Adrenal gland (tissue), 12 donors: Measurements from ENCODE around the gene FBLN2. TPM values are rescaled to one million over a fixed set of nuclear protein-coding genes. Genes with fewer than 3 reads are reported as not detected.
A peak's percentile ranks its signal among the peaks of the same experiment; 100 is the strongest.

Experiments used
- DNase-seq, 7 donors: peaks; one replicate each; pipeline ENCODE4 v3.0.0-alpha.2; 2019 to 2020
- H3K27ac ChIP-seq, 5 donors: fragments of 200-600 bp; sonication (generic) in 4 of 5; 1 replicate in 3 of 5; 2 replicates in 2 of 5; pipeline versions ENCODE4 v1.5.1 to v1.8.0; 2016 to 2020; ENCODE audit warnings: mild to moderate bottlenecking in 1 of 5
- H3K27me3 ChIP-seq: fragments of 200-600 bp; 2 replicates; pipeline ENCODE4 v1.8.0; 2021
- H3K36me3 ChIP-seq, 2 donors: fragments of 200-600 bp; replicated peaks in 1 of 2; 1 replicate in 1 of 2; 2 replicates in 1 of 2; pipeline versions ENCODE4 v1.5.1 to v1.8.0; 2018 to 2022
- H3K4me1 ChIP-seq, 2 donors: fragments of 200-600 bp; replicated peaks in 1 of 2; 1 replicate in 1 of 2; 2 replicates in 1 of 2; pipeline versions ENCODE4 v1.5.1 to v1.8.0; 2018 to 2021
- H3K4me3 ChIP-seq, 4 donors: fragments of 200-600 bp; sonication (generic) in 3 of 4; one replicate each; pipeline ENCODE4 v1.5.1; 2016 to 2018
- H3K9me3 ChIP-seq, 3 donors: fragments of 200-600 bp; sonication (generic) in 1 of 3; replicated peaks in 1 of 3; 1 replicate in 2 of 3; 2 replicates in 1 of 3; pipeline versions ENCODE4 v1.5.1 to v1.8.0; 2016 to 2021
- CTCF ChIP-seq, 6 experiments: fragments of 450-650 bp in 4 of 6; fragments of 200-600 bp in 2 of 6; sonication (generic) in 1 of 6; IDR thresholded peaks; 1 replicate in 5 of 6; 2 replicates in 1 of 6; pipeline versions ENCODE4 v1.5.1 to v1.8.0; 2016 to 2021; ENCODE audit warnings: antibody characterized with exemption in 6 of 6, mild to moderate bottlenecking in 2 of 6, moderate library complexity in 1 of 6
- POLR2A ChIP-seq, 2 donors: fragments of 450-650 bp; IDR thresholded peaks; one replicate each; pipeline ENCODE4 v1.6.1; 2017; ENCODE audit warnings: antibody characterized with exemption in 2 of 2, mild to moderate bottlenecking in 2 of 2, moderate library complexity in 1 of 2
- WGBS, 4 donors: extraction: QIAGEN DNeasy Blood & Tissue Kit in 2 of 4; methylation state at CpG; one replicate each; pipeline versions ENCODE4 v1.1.5 to v1.1.7; 2013 to 2017; 5-methylcytosine and 5-hydroxymethylcytosine counted together
- intact Hi-C, 2 donors: fragments of 100-400 bp; cut with DNase I; formaldehyde crosslinking; loops; one replicate each; pipeline versions ENCODE4 v1.14.1 to v1.15.0; 2022 to 2023
- polyA plus RNA-seq, 3 donors: library from polyadenylated mRNA; stranded (reverse); fragments of 200-250 nt in 2 of 3; fragments of 350-450 nt in 1 of 3; fragmentation: Illumina TruSeq in 1 of 3; extraction: RNeasy Lipid Tissue Mini Kit (QIAGEN cat#74804) in 1 of 3; gene quantifications; one replicate each; pipeline ENCODE4 v1.2.3, GENCODE V29; 2013 to 2014
- total RNA-seq, 9 donors: library from RNA; depleted of rRNA in 4 of 9; stranded (reverse); fragments of >200 nt in 4 of 9; fragments of 120-200 nt in 1 of 9; fragmentation: NEBNext Ultra II Directional in 1 of 9; extraction: Animal tissue kit (Norgen Biotek cat#: 25700) in 1 of 9; gene quantifications; one replicate each; pipeline versions ENCODE4 v1.1.0 to v1.2.4, GENCODE V29; 2013 to 2023
- donor health status: healthy with polysubstance abuse.
- donor health status: Bipolar disorder and iron deficiency.
- donor health status: DM: yes; HTN: yes; CAD: no.
- donor health status: DM: no; HTN: no; CAD: no.
- donor health status: DM: no; HTN: no; CAD: no.
- donor health status: DM: yes; HTN: yes; CAD: no.

FBLN2 gene
- total and polyA plus RNA-seq, 12 donors, result 1.8 to 31.5 (median 7.0) TPM

- H3K27me3 ChIP-seq, result no peaks in the 10 kb centered on the region
- no peak overlapping the region for H3K27ac ChIP-seq
- 48 to 79% (median 52%) methylated on average over 3 of the region's 3 CpGs for WGBS, 4 donors
- no peak for TF ChIP-seq POLR2A (IDR thresholded peaks at IDR 0.05)
- no peak for TF ChIP-seq CTCF (IDR thresholded peaks at IDR 0.05)
- H3K36me3 ChIP-seq, result no peaks in the 10 kb centered on the region
- no peaks in the 10 kb centered on the region for H3K9me3 ChIP-seq
- intact Hi-C loops, result no loop called here
- no peak overlapping the region for H3K4me3 ChIP-seq
- H3K4me1 ChIP-seq, result no peaks in the 10 kb centered on the region
- no peak for DNase-seq
Measured at GRCh38 chr3:13541691-13542090, 7.2 kb upstream of the FBLN2 start.

GRCh38 chr3:13542142-13542541 is 6.8 kb upstream of the FBLN2 start:
- Histone ChIP-seq H3K36me3 (no peaks in the 10 kb centered on the region), H3K9me3 (no peaks in the 10 kb centered on the region), H3K4me1 (no peaks in the 10 kb centered on the region), H3K27me3 (no peaks in the 10 kb centered on the region), H3K27ac (no peak overlapping the region), H3K4me3 (no peak overlapping the region)
- WGBS, 4 donors, result 74 to 86% (median 81%) methylated on average over 3 of the region's 3 CpGs
- DNase-seq, result no peak
- intact Hi-C loops, result no loop called here
- TF ChIP-seq POLR2A (IDR thresholded peaks at IDR 0.05), result no peak
- TF ChIP-seq CTCF (IDR thresholded peaks at IDR 0.05), result no peak

GRCh38 chr3:13543253-13543652 is 5.7 kb upstream of the FBLN2 start:
- Histone ChIP-seq H3K4me3 (no peak overlapping the region), H3K36me3 (no peaks in the 10 kb centered on the region), H3K4me1 (no peaks in the 10 kb centered on the region), H3K27me3 (peaks cover 6% of the 10 kb centered on the region), H3K9me3 (no peaks in the 10 kb centered on the region), H3K27ac (no peak overlapping the region)
- intact Hi-C loops, result no loop called here
- TF ChIP-seq POLR2A (IDR thresholded peaks at IDR 0.05) (no peak), CTCF (IDR thresholded peaks at IDR 0.05) (no peak)
- peak in 3 of 7 donors; percentile 24 to 27 (median 26) for DNase-seq
- WGBS, 4 donors, result 47 to 76% (median 61%) methylated on average over 5 of the region's 5 CpGs

GRCh38 chr3:13544293-13544831 is 4.6 kb upstream of the FBLN2 start:
- TF ChIP-seq CTCF (IDR thresholded peaks at IDR 0.05), result no peak
- TF ChIP-seq POLR2A (IDR thresholded peaks at IDR 0.05), result no peak
- H3K4me1 ChIP-seq, result no peaks in the 10 kb centered on the region
- intact Hi-C loops, result no loop called here
- H3K27me3 ChIP-seq, result peaks cover 15% of the 10 kb centered on the region
- no peak overlapping the region for H3K4me3 ChIP-seq
- WGBS, 4 donors, result 58 to 70% (median 62%) methylated on average over 6 of the region's 6 CpGs
- no peaks in the 10 kb centered on the region for H3K9me3 ChIP-seq
- no peaks in the 10 kb centered on the region for H3K36me3 ChIP-seq
- no peak overlapping the region for H3K27ac ChIP-seq
- no peak for DNase-seq
